ENCODE results near the gene SMYD2. TPM values are rescaled to one million over a fixed set of nuclear protein-coding genes. Genes with fewer than 3 reads are reported as not detected.

SMYD2 gene
- total RNA-seq, 6 experiments from 2014 or later, result 14.5 to 45.2 (median 24.1) TPM

DNA sequence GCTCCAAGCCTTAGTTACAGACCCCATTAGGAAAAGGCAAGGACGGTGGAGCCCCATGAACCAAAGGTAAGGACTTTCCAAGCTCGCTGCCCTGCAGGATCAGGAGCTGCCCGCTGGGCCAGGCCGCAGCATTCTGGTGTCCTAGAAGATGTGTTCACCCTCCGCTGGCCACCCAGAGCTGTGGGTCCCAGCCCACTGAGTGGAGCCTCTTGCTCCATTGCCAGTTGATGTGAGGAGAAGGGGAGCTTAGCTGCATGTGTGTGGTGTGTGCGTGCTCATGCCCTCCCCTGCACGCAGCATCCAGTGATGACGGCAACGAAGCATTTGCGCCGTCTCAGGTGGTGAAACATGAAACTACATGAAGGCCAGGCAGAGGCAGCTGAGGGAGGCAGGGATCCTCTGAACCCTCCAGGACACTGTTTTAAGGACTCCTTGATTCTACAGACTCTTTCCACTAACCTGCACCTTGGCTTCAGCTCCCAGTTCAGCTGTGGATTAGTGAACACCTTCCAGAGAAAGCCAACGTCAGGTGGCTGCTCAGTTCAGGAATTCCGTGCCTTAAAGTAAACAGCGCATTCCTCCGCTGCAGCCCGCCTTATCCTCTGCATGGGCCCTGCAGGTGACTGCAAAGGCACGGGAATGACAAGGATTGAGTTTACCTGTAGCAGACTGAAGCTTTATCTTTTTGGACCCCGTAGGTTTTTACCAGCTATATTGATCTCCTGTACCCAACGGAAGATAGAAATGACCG is 48.7 kb downstream of the SMYD2 start:
- WGBS (ENCODE audit: insufficient coverage, low coverage, low lambda C conversion rate, missing lambda C conversion rate), result 81% methylated on average over 8 of the region's 20 CpGs
- H3K36me3 ChIP-seq, result peaks cover 0 to 8% (median 0%) of the 10 kb centered on the region in 4 donors
- H3K27me3 ChIP-seq, result no peaks in the 10 kb centered on the region
- ATAC-seq (no peak), DNase-seq (no peak)
- H3K27ac ChIP-seq, result no peak overlapping the region
- intact Hi-C loops (cut with DNase I), result loop anchor here (5.0 kb wide), 3 partner anchors 47 to 112 kb away; partner anchors contain the start of gene SMYD2 (in 1 of the 2)
- H3K9me3 ChIP-seq, result no peaks in the 10 kb centered on the region
- no peak for TF ChIP-seq POLR2A (IDR thresholded peaks at IDR 0.05)
- TF ChIP-seq, protein P1, sequence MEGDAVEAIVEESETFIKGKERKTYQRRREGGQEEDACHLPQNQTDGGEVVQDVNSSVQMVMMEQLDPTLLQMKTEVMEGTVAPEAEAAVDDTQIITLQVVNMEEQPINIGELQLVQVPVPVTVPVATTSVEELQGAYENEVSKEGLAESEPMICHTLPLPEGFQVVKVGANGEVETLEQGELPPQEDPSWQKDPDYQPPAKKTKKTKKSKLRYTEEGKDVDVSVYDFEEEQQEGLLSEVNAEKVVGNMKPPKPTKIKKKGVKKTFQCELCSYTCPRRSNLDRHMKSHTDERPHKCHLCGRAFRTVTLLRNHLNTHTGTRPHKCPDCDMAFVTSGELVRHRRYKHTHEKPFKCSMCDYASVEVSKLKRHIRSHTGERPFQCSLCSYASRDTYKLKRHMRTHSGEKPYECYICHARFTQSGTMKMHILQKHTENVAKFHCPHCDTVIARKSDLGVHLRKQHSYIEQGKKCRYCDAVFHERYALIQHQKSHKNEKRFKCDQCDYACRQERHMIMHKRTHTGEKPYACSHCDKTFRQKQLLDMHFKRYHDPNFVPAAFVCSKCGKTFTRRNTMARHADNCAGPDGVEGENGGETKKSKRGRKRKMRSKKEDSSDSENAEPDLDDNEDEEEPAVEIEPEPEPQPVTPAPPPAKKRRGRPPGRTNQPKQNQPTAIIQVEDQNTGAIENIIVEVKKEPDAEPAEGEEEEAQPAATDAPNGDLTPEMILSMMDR (IDR thresholded peaks at IDR 0.05), result no peak
- H3K4me1 ChIP-seq, result no peaks in the 10 kb centered on the region
- no peak overlapping the region for H3K4me3 ChIP-seq

DNA sequence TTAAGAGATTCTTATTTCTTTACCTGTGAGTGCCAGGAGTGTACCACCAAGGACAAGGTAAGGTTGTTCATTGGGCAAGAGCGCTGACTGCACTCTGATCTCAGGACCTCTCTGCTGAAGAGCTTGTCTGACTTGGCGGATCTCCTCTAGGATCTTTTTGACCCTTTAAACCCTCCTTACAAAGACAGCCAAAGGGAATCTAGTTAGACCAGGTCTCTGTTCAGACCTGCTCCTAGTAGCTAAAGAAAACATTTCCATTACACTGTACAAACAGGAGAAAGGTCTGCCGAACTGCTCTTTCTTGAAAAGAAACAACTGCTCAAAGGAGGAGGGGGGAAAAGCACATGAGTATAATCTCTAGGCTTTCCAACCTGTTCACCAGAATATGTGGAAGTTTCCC is 49.3 kb downstream of the SMYD2 start:
- TF ChIP-seq, protein P1 (IDR thresholded peaks at IDR 0.05), result no peak
- no peak for TF ChIP-seq POLR2A (IDR thresholded peaks at IDR 0.05)
- H3K9me3 ChIP-seq, result no peaks in the 10 kb centered on the region
- no peak for ATAC-seq
- peaks cover 0 to 8% (median 0%) of the 10 kb centered on the region in 4 donors for H3K36me3 ChIP-seq
- no peak overlapping the region for H3K27ac ChIP-seq
- DNase-seq, result no peak
- no peaks in the 10 kb centered on the region for H3K27me3 ChIP-seq
- WGBS (ENCODE audit: insufficient coverage, low coverage, low lambda C conversion rate, missing lambda C conversion rate), result 78% methylated on average over 2 of the region's 3 CpGs
- no peak overlapping the region for H3K4me3 ChIP-seq
- no peaks in the 10 kb centered on the region for H3K4me1 ChIP-seq
- intact Hi-C loops (cut with DNase I), result loop anchor here in 1 of 2 donors (5.0 kb wide), 1 partner anchor 113 kb away; no protein-coding TSS in a partner anchor

DNA sequence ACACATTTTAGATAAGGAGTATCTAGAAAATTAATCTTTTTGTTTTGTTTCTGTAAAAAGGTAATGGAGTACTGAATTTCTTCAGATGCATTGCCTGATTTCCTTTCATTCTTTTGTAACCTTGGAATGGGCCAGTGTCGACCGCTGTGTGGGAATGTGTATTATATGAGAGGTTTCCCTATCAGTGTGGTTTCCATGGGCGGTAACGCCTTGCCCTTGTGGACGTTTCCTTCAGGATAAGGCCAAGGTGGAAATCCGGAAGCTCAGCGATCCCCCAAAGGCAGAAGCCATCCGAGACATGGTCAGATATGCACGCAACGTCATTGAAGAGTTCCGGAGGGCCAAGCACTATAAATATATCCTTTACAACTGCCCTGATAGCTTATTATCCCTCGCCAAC is 49.8 kb downstream of the SMYD2 start:
- H3K4me1 ChIP-seq, result no peaks in the 10 kb centered on the region
- ATAC-seq (peak in 1 of 4 donors; percentile 22), DNase-seq (no peak)
- no peak for TF ChIP-seq POLR2A (IDR thresholded peaks at IDR 0.05)
- TF ChIP-seq, protein P1 (IDR thresholded peaks at IDR 0.05), result no peak
- no peaks in the 10 kb centered on the region for H3K27me3 ChIP-seq
- intact Hi-C loops (cut with DNase I), result loop anchor here in 1 of 2 donors (5.0 kb wide), 1 partner anchor 113 kb away; no protein-coding TSS in a partner anchor
- WGBS (ENCODE audit: insufficient coverage, low coverage, low lambda C conversion rate, missing lambda C conversion rate), result 86% methylated on average over 12 of the region's 12 CpGs
- H3K4me3 ChIP-seq, result no peak overlapping the region
- no peaks in the 10 kb centered on the region for H3K9me3 ChIP-seq
- peaks cover 0 to 8% (median 0%) of the 10 kb centered on the region in 4 donors for H3K36me3 ChIP-seq
- no peak overlapping the region for H3K27ac ChIP-seq

DNA sequence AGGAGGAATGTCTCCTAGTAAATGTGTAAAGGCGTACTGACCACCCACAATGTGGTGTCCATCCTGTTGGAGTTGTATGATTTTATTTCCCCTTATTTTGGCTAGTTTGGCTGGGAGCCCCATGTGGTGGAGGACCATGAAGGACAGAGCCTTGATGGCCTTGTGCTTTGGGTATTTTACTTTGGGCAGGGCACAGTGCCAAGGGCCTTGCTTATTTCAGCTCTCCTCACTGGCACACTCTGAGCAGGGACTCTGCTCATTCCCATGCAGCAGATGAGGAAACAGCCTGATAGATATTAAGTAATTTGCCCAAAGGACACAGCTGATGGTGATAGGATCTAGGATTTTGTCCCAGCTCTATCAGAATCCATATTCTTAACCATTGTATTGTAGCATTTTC is 50.2 kb downstream of the SMYD2 start:
- Histone ChIP-seq H3K36me3 (peaks cover 0 to 8% (median 0%) of the 10 kb centered on the region in 4 donors), H3K4me3 (no peak overlapping the region), H3K27me3 (no peaks in the 10 kb centered on the region), H3K27ac (no peak overlapping the region), H3K4me1 (no peaks in the 10 kb centered on the region), H3K9me3 (no peaks in the 10 kb centered on the region)
- no peak for ATAC-seq
- TF ChIP-seq, protein P1 (IDR thresholded peaks at IDR 0.05), result no peak
- no peak for TF ChIP-seq POLR2A (IDR thresholded peaks at IDR 0.05)
- intact Hi-C loops (cut with DNase I), result loop anchor here in 1 of 2 donors (5.0 kb wide), 1 partner anchor 114 kb away; no protein-coding TSS in a partner anchor
- DNase-seq, result peak in 1 of 3 donors; percentile 54
- WGBS (ENCODE audit: insufficient coverage, low coverage, low lambda C conversion rate, missing lambda C conversion rate), result 85% methylated on average over 1 of the region's 1 CpG
